ENCODE results near the gene AMDHD1.

DNA sequence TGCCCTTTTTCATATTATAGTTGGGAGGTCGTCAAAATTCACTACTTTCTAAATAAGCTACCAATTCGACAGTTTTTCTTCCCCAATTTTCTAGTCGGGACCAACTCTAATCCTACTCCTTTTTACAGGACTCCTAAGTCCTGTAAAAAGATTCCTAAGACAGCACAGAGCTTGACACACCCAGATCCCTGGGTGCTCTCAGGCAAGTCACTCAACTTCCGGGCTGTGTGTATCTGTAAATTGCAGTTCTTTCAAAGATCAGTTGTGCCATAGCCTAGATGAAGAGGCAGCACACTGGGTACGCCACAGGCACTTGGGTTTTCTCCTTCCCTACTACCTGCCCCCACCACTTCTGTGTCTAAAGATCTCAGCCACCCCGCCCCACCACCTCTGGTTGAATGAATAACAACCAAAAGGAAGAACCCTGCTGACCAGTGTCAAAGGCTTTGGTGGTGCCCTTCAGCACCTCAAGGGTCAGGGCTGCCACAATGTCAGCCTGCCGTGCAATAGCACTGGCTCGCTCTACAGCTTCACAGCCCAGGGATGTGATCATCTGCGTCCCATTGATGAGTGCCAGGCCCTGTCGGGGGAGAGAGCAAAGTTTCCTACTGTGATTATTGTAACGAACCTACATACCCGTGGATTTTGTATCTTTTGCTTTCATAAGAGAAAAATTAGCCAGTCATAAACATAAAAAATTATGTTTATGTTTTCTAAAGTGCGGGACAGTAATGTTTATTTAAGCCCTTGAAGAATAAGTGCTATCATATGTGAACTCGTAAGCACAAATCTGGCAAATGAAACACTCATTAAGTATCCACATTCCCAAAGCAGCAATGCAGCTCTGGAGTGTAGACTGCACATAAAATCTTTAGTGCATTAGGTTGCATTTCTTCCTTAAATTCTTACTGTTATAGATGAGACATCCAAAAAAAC is 43.8 kb downstream of the AMDHD1 start:
- no peak for TF ChIP-seq POLR2AphosphoS2 (IDR thresholded peaks at IDR 0.05; ENCODE audit: low read depth, low read length)
- TF ChIP-seq, protein P1, sequence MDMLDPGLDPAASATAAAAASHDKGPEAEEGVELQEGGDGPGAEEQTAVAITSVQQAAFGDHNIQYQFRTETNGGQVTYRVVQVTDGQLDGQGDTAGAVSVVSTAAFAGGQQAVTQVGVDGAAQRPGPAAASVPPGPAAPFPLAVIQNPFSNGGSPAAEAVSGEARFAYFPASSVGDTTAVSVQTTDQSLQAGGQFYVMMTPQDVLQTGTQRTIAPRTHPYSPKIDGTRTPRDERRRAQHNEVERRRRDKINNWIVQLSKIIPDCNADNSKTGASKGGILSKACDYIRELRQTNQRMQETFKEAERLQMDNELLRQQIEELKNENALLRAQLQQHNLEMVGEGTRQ (IDR thresholded peaks at IDR 0.05; ENCODE audit: borderline replicate concordance, low read depth, low read length), result no peak
- TF ChIP-seq SUPT20H (IDR thresholded peaks at IDR 0.05; ENCODE audit: borderline replicate concordance, control insufficient read depth, low read depth, low read length), result no peak
- TF ChIP-seq POLR2A (IDR thresholded peaks at IDR 0.05; ENCODE audit: low read depth, low read length), result no peak
- TF ChIP-seq, protein P2, sequence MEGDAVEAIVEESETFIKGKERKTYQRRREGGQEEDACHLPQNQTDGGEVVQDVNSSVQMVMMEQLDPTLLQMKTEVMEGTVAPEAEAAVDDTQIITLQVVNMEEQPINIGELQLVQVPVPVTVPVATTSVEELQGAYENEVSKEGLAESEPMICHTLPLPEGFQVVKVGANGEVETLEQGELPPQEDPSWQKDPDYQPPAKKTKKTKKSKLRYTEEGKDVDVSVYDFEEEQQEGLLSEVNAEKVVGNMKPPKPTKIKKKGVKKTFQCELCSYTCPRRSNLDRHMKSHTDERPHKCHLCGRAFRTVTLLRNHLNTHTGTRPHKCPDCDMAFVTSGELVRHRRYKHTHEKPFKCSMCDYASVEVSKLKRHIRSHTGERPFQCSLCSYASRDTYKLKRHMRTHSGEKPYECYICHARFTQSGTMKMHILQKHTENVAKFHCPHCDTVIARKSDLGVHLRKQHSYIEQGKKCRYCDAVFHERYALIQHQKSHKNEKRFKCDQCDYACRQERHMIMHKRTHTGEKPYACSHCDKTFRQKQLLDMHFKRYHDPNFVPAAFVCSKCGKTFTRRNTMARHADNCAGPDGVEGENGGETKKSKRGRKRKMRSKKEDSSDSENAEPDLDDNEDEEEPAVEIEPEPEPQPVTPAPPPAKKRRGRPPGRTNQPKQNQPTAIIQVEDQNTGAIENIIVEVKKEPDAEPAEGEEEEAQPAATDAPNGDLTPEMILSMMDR (IDR thresholded peaks at IDR 0.05 in 2 of 3, conservative IDR thresholded peaks at IDR 0.05 in 1 of 3; ENCODE audit: control insufficient read depth in 2 of 3, extremely low read depth in 1 of 3, insufficient read depth in 1 of 3, low read depth in 3 of 3, low read length in 3 of 3), result no peak
- no peak for TF ChIP-seq TCF7 (IDR thresholded peaks at IDR 0.05; ENCODE audit: borderline replicate concordance)
- TF ChIP-seq FOS (IDR thresholded peaks at IDR 0.05; ENCODE audit: borderline replicate concordance, extremely low read depth, insufficient read length), result no peak

All from GM12878 (cell line).